UCSD-AML1 (cell line): ENCODE data around the gene DOCK4.

Experiments
- DNase-seq: peaks from one replicate; lab custom pipeline; 2025; ENCODE audit not compliant: unreplicated experiment; lab: John Stamatoyannopoulos, UW

The DOCK4 gene

DNA sequence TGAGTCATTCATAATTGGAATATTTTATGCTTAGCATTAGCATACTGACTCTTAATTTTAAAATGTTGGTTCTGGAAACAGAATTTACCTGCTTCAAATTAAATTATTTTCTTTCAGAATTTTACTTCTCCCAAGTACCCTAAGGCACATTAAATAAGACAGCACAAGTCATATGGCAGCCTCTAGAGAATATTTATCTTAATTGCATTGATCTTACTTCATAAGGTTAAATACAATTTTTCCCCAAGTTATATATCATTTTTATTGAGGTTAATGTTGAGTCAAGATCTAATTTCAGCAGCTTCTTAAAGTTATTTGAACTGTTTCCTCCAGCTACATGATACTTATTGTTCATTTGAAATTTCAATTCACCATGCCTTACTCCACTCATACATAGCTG lies 520.9 kb downstream of the DOCK4 start:
- DNase-seq = no peak

DNA sequence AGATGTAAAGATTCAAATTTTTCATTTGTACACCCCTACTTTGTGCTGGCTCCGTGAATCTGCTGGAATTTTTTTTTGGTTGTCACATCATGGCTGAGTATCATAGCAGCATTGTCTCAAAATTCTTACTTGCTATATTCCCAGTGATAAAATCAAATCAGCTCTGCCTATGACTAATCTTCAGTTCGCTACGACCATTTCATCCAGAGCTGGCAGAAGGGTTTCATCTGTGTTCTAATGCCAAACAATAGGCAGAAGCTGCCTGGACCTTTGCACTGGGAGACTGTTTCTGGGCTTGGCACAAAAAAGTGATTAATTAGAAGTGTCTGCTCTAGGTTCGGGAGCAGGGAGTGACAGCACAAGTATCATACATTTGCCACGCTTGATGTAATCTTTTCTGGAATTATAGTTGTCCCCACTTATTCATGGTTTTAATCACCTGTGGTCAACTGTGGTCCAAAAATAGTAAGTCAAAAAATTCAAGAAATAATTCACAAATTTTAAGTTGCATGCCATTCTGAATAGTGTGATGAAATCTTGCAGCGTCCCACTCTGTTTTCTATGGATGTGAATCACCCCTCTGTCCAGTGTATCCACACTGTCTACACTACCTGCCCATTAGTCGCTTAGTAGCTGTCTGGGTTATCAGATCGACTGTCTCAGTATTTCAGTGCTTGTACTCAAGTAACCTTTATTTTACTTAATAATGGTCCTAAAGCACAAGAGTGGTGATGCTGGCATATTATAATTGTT lies 523.4 kb downstream of the DOCK4 start:
- no peak for DNase-seq

DNA sequence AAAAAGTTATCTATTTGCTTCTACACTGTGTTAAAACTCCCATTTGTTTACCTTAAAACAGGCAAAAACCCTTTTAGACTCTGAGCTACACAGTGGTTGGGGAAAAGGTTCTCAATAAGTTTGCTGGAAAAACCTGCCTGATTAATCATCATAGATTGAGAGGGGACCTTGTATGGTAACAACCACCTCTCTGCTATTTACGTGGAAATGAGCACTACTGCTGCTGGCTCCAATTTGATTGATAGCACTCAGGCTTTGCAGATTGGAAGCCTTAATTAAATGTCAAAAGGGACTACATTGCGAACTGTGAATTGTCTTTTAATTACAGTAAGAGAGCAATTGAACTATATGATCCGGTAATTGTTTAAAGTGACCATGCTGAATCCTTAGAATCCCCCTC lies 525.0 kb downstream of the DOCK4 start:
- no peak for DNase-seq

DNA sequence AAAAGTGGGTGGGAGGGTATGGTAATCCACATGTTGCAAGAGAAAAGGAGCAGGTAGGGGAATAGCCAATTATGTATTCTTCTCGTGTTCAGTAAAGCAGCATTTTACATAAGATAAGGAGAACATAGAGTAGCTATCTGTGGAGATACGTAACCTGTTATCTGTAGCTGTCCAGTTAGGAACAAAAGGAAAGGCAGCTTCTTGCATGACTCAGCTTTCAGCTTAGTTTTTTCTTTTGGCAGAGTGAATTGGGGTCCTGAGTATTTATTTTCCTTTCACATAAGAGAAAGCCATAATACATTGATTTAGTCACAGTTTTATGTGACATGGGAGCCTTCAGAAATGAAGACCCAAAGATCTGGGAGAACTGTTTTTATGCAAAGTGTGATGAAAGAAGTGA lies 527.2 kb downstream of the DOCK4 start:
- DNase-seq = no peak

DNA sequence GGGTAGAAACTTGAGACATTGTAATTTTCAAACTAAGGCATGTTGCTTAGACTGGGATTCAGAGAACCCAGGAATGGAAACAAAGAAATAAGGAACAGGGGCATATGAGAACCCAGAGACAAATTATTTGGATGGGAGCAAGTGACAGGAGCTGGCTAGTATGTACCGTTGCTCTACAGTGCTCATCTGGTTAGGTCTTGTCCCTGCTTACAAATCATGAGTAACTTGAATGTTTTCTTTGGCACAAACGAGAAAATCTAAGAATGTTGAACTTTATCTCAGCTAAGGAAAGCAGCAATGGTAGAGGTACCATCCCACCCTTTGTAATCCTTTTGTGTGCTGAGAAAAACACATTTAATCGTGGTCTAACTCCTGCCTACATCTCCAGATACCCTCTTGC lies 527.9 kb downstream of the DOCK4 start:
- no peak for DNase-seq

DNA sequence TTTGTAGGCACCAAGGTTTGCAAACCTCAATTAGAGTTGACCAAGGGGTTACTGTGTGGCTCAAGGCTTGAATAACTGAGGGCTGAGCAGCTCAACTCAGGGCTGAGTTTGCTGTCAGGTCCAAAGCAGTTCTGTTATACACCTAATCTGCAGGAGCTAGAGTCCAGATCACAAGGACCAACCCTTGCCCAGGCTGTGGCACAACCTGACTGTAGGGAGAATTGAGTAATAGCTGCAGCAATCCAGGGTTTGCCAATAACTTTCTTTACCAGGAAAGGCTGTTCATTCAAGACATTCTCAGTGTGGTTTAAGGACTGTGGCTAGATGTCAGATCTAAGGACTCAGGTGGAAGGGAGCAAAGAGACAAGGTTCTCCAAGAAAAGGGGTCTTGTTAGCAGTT lies 528.4 kb downstream of the DOCK4 start:
- no peak for DNase-seq

DNA sequence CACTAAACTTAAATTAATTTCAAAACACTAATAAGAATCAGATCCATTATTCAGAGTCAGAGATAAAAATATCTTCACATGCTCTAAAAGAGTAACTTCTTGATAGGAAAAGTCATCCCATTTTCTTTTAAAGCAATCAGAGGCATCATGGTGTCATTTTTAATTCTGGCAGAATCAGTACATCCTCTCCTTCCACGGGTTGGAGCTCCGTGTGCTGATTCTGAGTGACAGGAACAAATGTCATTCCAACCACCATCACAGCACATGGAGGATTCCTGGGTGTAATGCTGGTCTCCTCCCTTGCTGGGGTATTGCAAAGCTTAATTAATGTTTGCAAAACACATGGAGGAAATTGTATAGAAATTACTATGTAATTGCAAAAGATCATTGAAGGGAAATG lies 529.4 kb downstream of the DOCK4 start:
- no peak for DNase-seq
